Astrocyte (in vitro differentiated cells and primary cell): ENCODE measurements around the gene MLLT1.

Experiments
- CTCF ChIP-seq: IDR thresholded peaks from 2 replicates; pipeline ENCODE4 v1.5.1; 2011; ENCODE audit warnings: low read depth, mild to moderate bottlenecking, inconsistent platforms, low read length, moderate library complexity; ENCODE audit not compliant: insufficient read depth
- EZH2 ChIP-seq: IDR thresholded peaks from 2 replicates; pipeline ENCODE4 v1.6.1; 2012; ENCODE audit warnings: mild to moderate bottlenecking, low read length, inconsistent platforms; ENCODE audit not compliant: insufficient read depth

GRCh38 chr19:6250909-6251308 is 28.9 kb downstream of the MLLT1 start:
- TF ChIP-seq EZH2: no peak
- no peak for TF ChIP-seq CTCF
